Smooth muscle cell (in vitro differentiated cells): ENCODE data around the gene AP1M1. TPM values are rescaled to one million over a fixed set of nuclear protein-coding genes. Genes with fewer than 3 reads are reported as not detected.

Experiments used
- DNase-seq: peaks from one replicate; lab custom pipeline; 2025; ENCODE audit not compliant: unreplicated experiment; lab: John Stamatoyannopoulos, UW
- H2AFZ ChIP-seq: fragments of 200-600 bp; sonication (generic); 2 replicates; pipeline ENCODE4 v1.6.0; 2016; ENCODE audit warnings: antibody characterized with exemption, low read depth, mild to moderate bottlenecking
- H3F3A ChIP-seq: fragments of 200-600 bp; sonication (generic); 2 replicates; pipeline ENCODE4 v1.6.0; 2017; ENCODE audit warnings: antibody characterized with exemption, low read depth
- H3K27ac ChIP-seq: fragments of 200-600 bp; sonication (generic); 2 replicates; pipeline ENCODE4 v1.5.1; 2016; ENCODE audit warnings: low read depth, mild to moderate bottlenecking
- H3K27me3 ChIP-seq: fragments of 200-600 bp; sonication (generic); 2 replicates; pipeline ENCODE4 v1.6.1; 2016; ENCODE audit warnings: low read depth, mild to moderate bottlenecking
- H3K36me3 ChIP-seq: fragments of 200-600 bp; sonication (generic); 2 replicates; pipeline ENCODE4 v1.5.1; 2016; ENCODE audit warnings: low read depth
- H3K4me1 ChIP-seq: fragments of 200-600 bp; sonication (generic); 2 replicates; pipeline ENCODE4 v1.5.1; 2016; ENCODE audit warnings: low read depth
- H3K4me2 ChIP-seq: fragments of 200-600 bp; sonication (generic); 2 replicates; pipeline ENCODE4 v1.6.0; 2016; ENCODE audit warnings: mild to moderate bottlenecking
- H3K4me3 ChIP-seq: fragments of 200-600 bp; sonication (generic); 2 replicates; pipeline ENCODE4 v1.5.1; 2016; ENCODE audit warnings: mild to moderate bottlenecking
- H3K79me2 ChIP-seq: fragments of 200-600 bp; sonication (generic); 2 replicates; pipeline ENCODE4 v1.6.0; 2016; ENCODE audit warnings: low read depth, mild to moderate bottlenecking
- H3K9ac ChIP-seq: fragments of 200-600 bp; sonication (generic); 2 replicates; pipeline ENCODE4 v1.6.0; 2016; ENCODE audit warnings: low read depth
- H3K9me3 ChIP-seq: fragments of 200-600 bp; sonication (generic); replicated peaks from 2 replicates; pipeline ENCODE4 v1.5.1; 2016; ENCODE audit warnings: low read depth
- H4K20me1 ChIP-seq: fragments of 200-600 bp; sonication (generic); 2 replicates; pipeline ENCODE4 v1.6.0; 2016; ENCODE audit warnings: low read depth
- CTCF ChIP-seq: fragments of 200-600 bp; sonication (generic); IDR thresholded peaks from 2 replicates; pipeline ENCODE4 v1.5.1; 2017; ENCODE audit warnings: borderline replicate concordance, mild to moderate bottlenecking, antibody characterized with exemption; ENCODE audit not compliant: insufficient read depth, poor library complexity, severe bottlenecking
- WGBS: methylation state at CpG from one replicate; pipeline ENCODE4 v1.1.7; 2016; ENCODE audit warnings: low lambda C conversion rate; 5-methylcytosine and 5-hydroxymethylcytosine counted together
- polyA plus RNA-seq: library from polyadenylated mRNA; unstranded; fragments of >200 nt; fragmentation: Nextera tagmentation; extraction: Ambion mirVana; gene quantifications from 2 replicates; pipeline ENCODE4 v1.2.1, GENCODE V29; 2016
- small RNA-seq: library from RNA; depleted of rRNA; stranded (forward); fragments of <200 nt; gene quantifications from one replicate; pipeline ENCODE3, GENCODE V24; 2014
- total RNA-seq: library from RNA; depleted of rRNA; stranded (reverse); fragments of >200 nt; gene quantifications from 2 replicates; pipeline ENCODE4 v1.2.3, GENCODE V29; 2014

AP1M1 gene
- total and polyA plus RNA-seq, 2 experiments from 2014 or later: 70.6 to 119 TPM

GRCh38 chr19:16293118-16294091 is 95.7 kb downstream of the AP1M1 start:
- Histone ChIP-seq H3F3A (peaks cover 12% of the 10 kb centered on the region), H4K20me1 (no peaks in the 10 kb centered on the region), H3K27me3 (no peaks in the 10 kb centered on the region), H3K27ac (peak overlapping the region; percentile 90), H3K36me3 (no peaks in the 10 kb centered on the region), H3K4me2 (peak overlapping the region; percentile 70), H2AFZ (no peak overlapping the region), H3K79me2 (no peaks in the 10 kb centered on the region), H3K9me3 (no peaks in the 10 kb centered on the region), H3K9ac (peak overlapping the region; percentile 70), H3K4me3 (peak overlapping the region; percentile 33), H3K4me1 (no peaks in the 10 kb centered on the region)
- peak; percentile 65 for DNase-seq
- TF ChIP-seq CTCF: no peak
- WGBS: 25% methylated on average over 27 of the region's 27 CpGs

- H3K27ac ChIP-seq: no peak overlapping the region
- no peaks in the 10 kb centered on the region for H4K20me1 ChIP-seq
- H3K9me3 ChIP-seq: no peaks in the 10 kb centered on the region
- H3K4me3 ChIP-seq: no peak overlapping the region
- TF ChIP-seq CTCF: no peak
- WGBS: 58% methylated on average over 12 of the region's 12 CpGs
- peaks cover 12% of the 10 kb centered on the region for H3F3A ChIP-seq
- H3K36me3 ChIP-seq: no peaks in the 10 kb centered on the region
- no peak overlapping the region for H3K4me2 ChIP-seq
- no peaks in the 10 kb centered on the region for H3K79me2 ChIP-seq
- no peak for DNase-seq
- H3K4me1 ChIP-seq: no peaks in the 10 kb centered on the region
- no peak overlapping the region for H2AFZ ChIP-seq
- no peak overlapping the region for H3K9ac ChIP-seq
- H3K27me3 ChIP-seq: no peaks in the 10 kb centered on the region
Observed at GRCh38 chr19:16295057-16295456, 97.3 kb downstream of the AP1M1 start.

Small RNA genes lying within 50 kb of the gene (small RNA-seq; reads per million reads assigned to genes)
- not detected for gene RF00017

Other genes starting within 250 kb of the AP1M1 start
- gene OR10H4, start 248.9 kb upstream of the AP1M1 start, total RNA-seq: not detected in 2 replicates
- not detected in 2 replicates for gene OR10H4, start 248.9 kb upstream of the AP1M1 start, polyA plus RNA-seq
- 1,074 and 1,158 TPM in 2 replicates for gene TPM4, start 121.4 kb upstream of the AP1M1 start, total RNA-seq
- 921 and 1,070 TPM in 2 replicates for gene TPM4, start 121.4 kb upstream of the AP1M1 start, polyA plus RNA-seq
- 47.3 and 60.2 TPM in 2 replicates for gene RAB8A, start 86.0 kb upstream of the AP1M1 start, total RNA-seq
- gene RAB8A, start 86.0 kb upstream of the AP1M1 start, polyA plus RNA-seq: 90.5 and 96.0 TPM in 2 replicates
- gene HSH2D, start 54.2 kb upstream of the AP1M1 start, total RNA-seq: 0.22 TPM in 1 of 2 replicates, not detected in the other
- gene HSH2D, start 54.2 kb upstream of the AP1M1 start, polyA plus RNA-seq: 0.07 and 0.17 TPM in 2 replicates
- not detected in 2 replicates for gene CIB3, start 24.4 kb upstream of the AP1M1 start, total RNA-seq
- gene CIB3, start 24.4 kb upstream of the AP1M1 start, polyA plus RNA-seq: not detected in 2 replicates
- gene FAM32A, start 12.5 kb upstream of the AP1M1 start, total RNA-seq: 99.2 and 109 TPM in 2 replicates
- 132 and 139 TPM in 2 replicates for gene FAM32A, start 12.5 kb upstream of the AP1M1 start, polyA plus RNA-seq
- 2.7 and 8.7 TPM in 2 replicates for gene KLF2, start 126.9 kb downstream of the AP1M1 start, total RNA-seq
- 11.2 and 18.0 TPM in 2 replicates for gene KLF2, start 126.9 kb downstream of the AP1M1 start, polyA plus RNA-seq